Pancreas (tissue), 10 donors: Measurements from ENCODE around the gene ASNSD1. TPM values are rescaled to one million over a fixed set of nuclear protein-coding genes. Genes with fewer than 3 reads are reported as not detected.
"Not testable (repeated sequence)": the region's sequence is repeated elsewhere in the genome, so short reads cannot be mapped to it uniquely, and the experiment has no call there.

Source experiments
- ATAC-seq, 4 donors: fragments of 200-7000 bp; cut with Tn5 transposase; one replicate each; pipeline versions ENCODE4 v1.8.0 to v1.9.1; 2020; ENCODE audit warnings: mild to moderate bottlenecking in 4 of 4, moderate library complexity in 4 of 4
- DNase-seq, 6 donors: peaks; one replicate each; pipeline ENCODE4 v3.0.0-alpha.2; 2020
- FAIRE-seq: peaks from 2 replicates; lab custom pipeline; 2012; peaks lifted over from hg19 to GRCh38; lab: Jason Lieb, UNC
- H3K27ac ChIP-seq, 4 donors: fragments of 200-600 bp; sonication (generic); 1 replicate in 3 of 4; 2 replicates in 1 of 4; pipeline versions ENCODE4 v1.5.0 to v1.8.0; 2020
- H3K27me3 ChIP-seq, 4 donors: fragments of 200-600 bp; one replicate each; pipeline ENCODE4 v1.8.0; 2021
- H3K36me3 ChIP-seq, 3 donors: fragments of 200-600 bp; sonication (generic) in 1 of 3; one replicate each; pipeline versions ENCODE4 v1.5.0 to v1.8.0; 2020 to 2021
- H3K4me1 ChIP-seq, 3 donors: fragments of 200-600 bp; one replicate each; pipeline ENCODE4 v1.8.0; 2021
- H3K4me3 ChIP-seq, 4 donors: fragments of 200-600 bp; sonication (generic) in 2 of 4; one replicate each; pipeline versions ENCODE4 v1.5.0 to v1.8.0; 2020 to 2021
- H3K9me3 ChIP-seq, 4 donors: fragments of 200-600 bp; one replicate each; pipeline ENCODE4 v1.8.0; 2021
- WGBS, 2 donors: extraction: QIAGEN DNeasy Blood & Tissue Kit; methylation state at CpG; one replicate each; pipeline ENCODE4 v1.1.7; 2013; 5-methylcytosine and 5-hydroxymethylcytosine counted together
- intact Hi-C, 3 donors: fragments of 100-400 bp; cut with DNase I; formaldehyde crosslinking; loops; one replicate each; pipeline versions ENCODE4 v1.11.1 to v1.14.2; 2022
- polyA plus RNA-seq, 2 donors: library from polyadenylated mRNA; stranded (reverse); fragments of 200-250 nt; gene quantifications; one replicate each; pipeline ENCODE4 v1.2.3, GENCODE V29; 2013
- total RNA-seq, 6 donors: library from RNA; stranded (reverse); fragmentation: NEBNext Ultra II Directional in 4 of 6; extraction: Animal tissue kit (Norgen Biotek cat#: 25700) in 4 of 6; gene quantifications; one replicate each; pipeline versions ENCODE4 v1.2.1 to v1.2.4, GENCODE V29; 2021 to 2023
- TF ChIP-seq, protein P1 (sequence below), 4 donors: fragments of 200-600 bp; sonication (generic) in 3 of 4; IDR thresholded peaks; one replicate each; pipeline versions ENCODE4 v1.5.0 to v1.8.0; 2021; ENCODE audit warnings: antibody characterized with exemption in 4 of 4
- donor health status: healthy with polysubstance abuse.
- donor health status: DM: no; HTN: no; CAD: no; lungs with moderate emphysema.
- donor health status: DM: no; HTN: no; CAD: no.
- donor health status: control.
- donor health status: control.
- donor health status: Bipolar disorder and iron deficiency.
- donor health status: DM: yes; HTN: yes; CAD: no.
- donor health status: DM: no; HTN: no; CAD: no.
- donor health status: DM: no; HTN: no; CAD: no.
- donor health status: DM: yes; HTN: yes; CAD: no.

The ASNSD1 gene
- total and polyA plus RNA-seq, 8 donors, result 12.6 to 22.8 (median 15.5) TPM

DNA sequence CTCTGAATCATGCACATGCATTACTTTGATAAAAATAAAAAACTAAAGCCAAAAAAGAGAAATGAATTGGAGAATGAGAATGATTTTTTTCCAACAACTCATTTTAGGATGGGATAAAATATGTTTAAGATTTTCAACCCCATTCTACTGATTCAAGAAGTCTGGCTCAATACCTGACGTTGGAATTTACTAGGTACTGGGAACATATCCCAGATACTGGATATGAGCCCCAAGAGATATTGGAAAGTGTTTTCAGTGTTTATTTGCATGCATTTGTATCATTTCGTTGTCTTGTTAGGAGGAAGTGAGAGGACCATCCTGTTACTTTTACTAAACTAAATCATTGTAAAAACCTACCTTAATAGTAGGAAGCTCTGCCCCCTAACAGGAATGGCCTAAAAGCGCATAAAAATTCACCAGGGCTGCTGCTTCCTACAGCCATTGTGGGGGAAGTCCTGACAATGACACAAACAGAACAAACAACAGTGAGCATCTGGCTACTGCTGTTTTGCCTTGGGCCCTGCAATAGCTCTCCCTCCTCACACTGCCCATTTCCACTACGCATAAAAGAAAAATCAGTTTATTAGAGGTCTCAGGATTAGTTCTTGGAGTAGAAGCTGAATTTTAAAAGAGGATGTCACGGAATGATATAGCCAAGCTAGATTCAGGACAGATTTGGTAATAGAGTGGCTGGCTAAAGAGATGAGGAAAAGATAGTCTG lies 48.4 kb downstream of the ASNSD1 start:
- intact Hi-C loops, result no loop called here
- WGBS, 2 donors, result 92 to 93% methylated on average over 5 of the region's 5 CpGs
- no peak overlapping the region for H3K27ac ChIP-seq
- no peaks in the 10 kb centered on the region for H3K9me3 ChIP-seq
- DNase-seq, result no peak
- no peaks in the 10 kb centered on the region for H3K4me1 ChIP-seq
- no peaks in the 10 kb centered on the region for H3K27me3 ChIP-seq
- ATAC-seq, result no peak
- TF ChIP-seq, protein P1, sequence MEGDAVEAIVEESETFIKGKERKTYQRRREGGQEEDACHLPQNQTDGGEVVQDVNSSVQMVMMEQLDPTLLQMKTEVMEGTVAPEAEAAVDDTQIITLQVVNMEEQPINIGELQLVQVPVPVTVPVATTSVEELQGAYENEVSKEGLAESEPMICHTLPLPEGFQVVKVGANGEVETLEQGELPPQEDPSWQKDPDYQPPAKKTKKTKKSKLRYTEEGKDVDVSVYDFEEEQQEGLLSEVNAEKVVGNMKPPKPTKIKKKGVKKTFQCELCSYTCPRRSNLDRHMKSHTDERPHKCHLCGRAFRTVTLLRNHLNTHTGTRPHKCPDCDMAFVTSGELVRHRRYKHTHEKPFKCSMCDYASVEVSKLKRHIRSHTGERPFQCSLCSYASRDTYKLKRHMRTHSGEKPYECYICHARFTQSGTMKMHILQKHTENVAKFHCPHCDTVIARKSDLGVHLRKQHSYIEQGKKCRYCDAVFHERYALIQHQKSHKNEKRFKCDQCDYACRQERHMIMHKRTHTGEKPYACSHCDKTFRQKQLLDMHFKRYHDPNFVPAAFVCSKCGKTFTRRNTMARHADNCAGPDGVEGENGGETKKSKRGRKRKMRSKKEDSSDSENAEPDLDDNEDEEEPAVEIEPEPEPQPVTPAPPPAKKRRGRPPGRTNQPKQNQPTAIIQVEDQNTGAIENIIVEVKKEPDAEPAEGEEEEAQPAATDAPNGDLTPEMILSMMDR (IDR thresholded peaks at IDR 0.05), result no peak
- H3K36me3 ChIP-seq, result peaks cover 0 to 4% (median 0%) of the 10 kb centered on the region in 3 donors
- FAIRE-seq, result no peak
- H3K4me3 ChIP-seq, result no peak overlapping the region

DNA sequence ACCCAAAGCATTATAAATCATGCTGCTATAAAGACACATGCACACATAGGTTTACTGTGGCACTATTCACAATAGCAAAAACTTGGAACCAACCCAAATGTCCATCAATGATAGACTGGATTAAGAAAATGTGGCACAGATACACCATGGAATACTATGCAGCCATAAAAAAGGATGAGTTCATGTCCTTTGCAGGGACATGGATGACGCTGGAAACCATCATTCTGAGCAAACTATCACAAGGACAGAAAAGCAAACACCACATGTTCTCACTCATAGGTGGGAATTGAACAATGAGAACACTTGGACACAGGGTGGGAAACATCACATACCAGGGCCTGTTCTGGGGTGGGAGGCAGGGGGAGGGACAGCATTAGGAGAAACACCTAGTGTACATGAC lies 56.3 kb downstream of the ASNSD1 start:
- DNase-seq, FAIRE-seq, ATAC-seq, H3K4me1 ChIP-seq, H3K36me3 ChIP-seq, H3K27me3 ChIP-seq, H3K9me3 ChIP-seq, intact Hi-C loops, H3K4me3 ChIP-seq, H3K27ac ChIP-seq: not testable (repeated sequence)
- WGBS, 2 donors, result 86 to 100% methylated on average over 1 of the region's 1 CpG

DNA sequence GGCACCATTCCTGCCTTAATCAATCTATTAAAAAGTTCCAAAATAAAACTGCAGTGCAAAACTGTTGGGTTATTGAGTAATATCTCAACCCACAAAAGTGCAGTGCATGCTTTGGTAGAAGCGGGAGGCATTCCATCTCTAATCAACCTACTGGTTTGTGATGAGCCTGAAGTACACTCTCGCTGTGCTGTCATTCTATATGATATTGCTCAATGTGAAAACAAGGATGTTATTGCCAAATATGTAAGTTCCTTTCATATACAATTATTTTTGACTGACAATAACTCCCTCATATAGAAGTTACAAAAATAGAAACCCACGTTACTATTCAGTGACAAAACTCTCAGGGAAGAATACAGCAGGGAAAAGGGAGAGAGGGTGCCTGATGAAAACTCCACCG lies 58.3 kb downstream of the ASNSD1 start:
- intact Hi-C loops, result no loop called here
- H3K4me3 ChIP-seq, result no peak overlapping the region
- no peaks in the 10 kb centered on the region for H3K27me3 ChIP-seq
- H3K27ac ChIP-seq, result no peak overlapping the region
- DNase-seq (no peak), FAIRE-seq (no peak), ATAC-seq (no peak)
- no peaks in the 10 kb centered on the region for H3K4me1 ChIP-seq
- TF ChIP-seq, protein P1 (IDR thresholded peaks at IDR 0.05), result no peak
- WGBS, 2 donors, result 96 to 98% methylated on average over 4 of the region's 4 CpGs
- H3K36me3 ChIP-seq, result no peaks in the 10 kb centered on the region
- no peaks in the 10 kb centered on the region for H3K9me3 ChIP-seq

Other genes starting within 250 kb of the ASNSD1 start
- gene WDR75, start 220.0 kb upstream of the ASNSD1 start, total RNA-seq, result 10 to 100 TPM; 13.5 to 20.9 (median 14.7) TPM
- 10 to 100 TPM; 11.3 to 20.1 TPM for gene WDR75, start 220.0 kb upstream of the ASNSD1 start, polyA plus RNA-seq
- gene SLC40A1, start 80.7 kb upstream of the ASNSD1 start, total RNA-seq, result 10 to 100 TPM; 31.4 to 65.8 (median 43.2) TPM
- 10 to 100 TPM; 14.0 to 26.8 TPM for gene SLC40A1, start 80.7 kb upstream of the ASNSD1 start, polyA plus RNA-seq
- gene ANKAR, start 13.2 kb downstream of the ASNSD1 start, total RNA-seq, result 1 to 10 TPM; 4.0 to 8.9 (median 6.3) TPM
- 1 to 10 TPM; 3.1 to 4.7 TPM for gene ANKAR, start 13.2 kb downstream of the ASNSD1 start, polyA plus RNA-seq
- 1 to 10 TPM; 1.2 to 3.2 (median 2.0) TPM for gene OSGEPL1, start 101.3 kb downstream of the ASNSD1 start, total RNA-seq
- gene OSGEPL1, start 101.3 kb downstream of the ASNSD1 start, polyA plus RNA-seq, result 1 to 10 TPM; 1.7 to 2.8 TPM
- 10 to 100 TPM; 20.2 to 30.8 (median 26.3) TPM for gene ORMDL1, start 122.9 kb downstream of the ASNSD1 start, total RNA-seq
- 100 to 1,000 TPM; 101 to 121 TPM for gene ORMDL1, start 122.9 kb downstream of the ASNSD1 start, polyA plus RNA-seq
- 10 to 100 TPM in 4 of 6 donors, 1 to 10 TPM in 2; 8.1 to 17.1 (median 12.2) TPM for gene PMS1, start 123.0 kb downstream of the ASNSD1 start, total RNA-seq
- 10 to 100 TPM; 10.5 to 10.6 TPM for gene PMS1, start 123.0 kb downstream of the ASNSD1 start, polyA plus RNA-seq